ENCODE measurements around the gene HAUS7. TPM values are rescaled to one million over a fixed set of nuclear protein-coding genes. Genes with fewer than 3 reads are reported as not detected.

Gene HAUS7
- total and polyA plus RNA-seq, 9 donors, result 9.3 to 28.7 (median 18.7) TPM

GRCh38 chrX:153509592-153509991, 39.2 kb upstream of the HAUS7 start:
- no peaks in the 10 kb centered on the region for H3K9me3 ChIP-seq
- DNase-seq, result no peak
- H3K4me1 ChIP-seq (ENCODE audit: insufficient read depth), result no peaks in the 10 kb centered on the region
- TF ChIP-seq EP300 (IDR thresholded peaks at IDR 0.05), result no peak
- WGBS, 3 donors, result 79 to 82% (median 80%) methylated on average over 14 of the region's 14 CpGs
- no peaks in the 10 kb centered on the region for H3K36me3 ChIP-seq
- H3K27me3 ChIP-seq, result no peaks in the 10 kb centered on the region
- no peak overlapping the region for H3K27ac ChIP-seq
- intact Hi-C loops (cut with DNase I), result loop anchor here in 2 of 4 donors (5.0 to 10.0 kb wide), 2 partner anchors 475 to 477 kb away; no protein-coding TSS in a partner anchor
- H3K4me3 ChIP-seq, result no peak overlapping the region

- H3K27ac ChIP-seq, result no peak overlapping the region
- WGBS, 3 donors, result 20 to 29% (median 23%) methylated on average over 18 to 19 of the region's 19 CpGs
- no peak for TF ChIP-seq POLR2A (IDR thresholded peaks at IDR 0.05)
- TF ChIP-seq CTCF (IDR thresholded peaks at IDR 0.05), result peak; percentile 81 to 92 (median 82)
- no peak for TF ChIP-seq EP300 (IDR thresholded peaks at IDR 0.05)
Measured at GRCh38 chrX:153507484-153508178, 37.3 kb upstream of the HAUS7 start.

GRCh38 chrX:153505361-153505760, 35.0 kb upstream of the HAUS7 start:
- Histone ChIP-seq H3K27ac (no peak overlapping the region), H3K36me3 (no peaks in the 10 kb centered on the region), H3K4me3 (no peak overlapping the region), H3K27me3 (no peaks in the 10 kb centered on the region), H3K4me1 (ENCODE audit: insufficient read depth) (no peaks in the 10 kb centered on the region), H3K9me3 (no peaks in the 10 kb centered on the region)
- no peak for DNase-seq
- WGBS, 3 donors, result 85 to 88% (median 86%) methylated on average over 18 of the region's 18 CpGs
- TF ChIP-seq EP300 (IDR thresholded peaks at IDR 0.05) (no peak), CTCF (IDR thresholded peaks at IDR 0.05) (no peak), POLR2A (IDR thresholded peaks at IDR 0.05) (no peak)
- intact Hi-C loops (cut with DNase I), result loop anchor here in 2 of 4 donors (5.0 to 10.0 kb wide), 2 partner anchors 471 to 473 kb away; no protein-coding TSS in a partner anchor

More at GRCh38 chrX:153507484-153508178, 37.3 kb upstream of the HAUS7 start:
- Histone ChIP-seq H3K4me3 (no peak overlapping the region), H3K4me1 (ENCODE audit: insufficient read depth) (no peaks in the 10 kb centered on the region), H3K36me3 (no peaks in the 10 kb centered on the region), H3K27me3 (no peaks in the 10 kb centered on the region), H3K9me3 (no peaks in the 10 kb centered on the region)
- intact Hi-C loops (cut with DNase I), result loop anchor here in 2 of 4 donors (5.0 to 10.0 kb wide), 2 partner anchors 473 to 475 kb away; no protein-coding TSS in a partner anchor
- peak; percentile 76 to 90 (median 89) for DNase-seq

- WGBS, 3 donors, result 83 to 84% (median 83%) methylated on average over 26 of the region's 26 CpGs
Measured at GRCh38 chrX:153504445-153505016, 34.2 kb upstream of the HAUS7 start.

More at GRCh38 chrX:153504445-153505016, 34.2 kb upstream of the HAUS7 start:
- Histone ChIP-seq H3K27me3 (no peaks in the 10 kb centered on the region), H3K27ac (no peak overlapping the region), H3K36me3 (no peaks in the 10 kb centered on the region), H3K4me3 (no peak overlapping the region), H3K4me1 (ENCODE audit: insufficient read depth) (no peaks in the 10 kb centered on the region), H3K9me3 (no peaks in the 10 kb centered on the region)
- no peak for DNase-seq
- TF ChIP-seq CTCF (IDR thresholded peaks at IDR 0.05), result no peak
- TF ChIP-seq POLR2A (IDR thresholded peaks at IDR 0.05), result no peak
- no peak for TF ChIP-seq EP300 (IDR thresholded peaks at IDR 0.05)
- intact Hi-C loops (cut with DNase I), result loop anchor here in 2 of 4 donors (5.0 to 10.0 kb wide), 2 partner anchors 470 to 472 kb away; no protein-coding TSS in a partner anchor
